HG03097 (cell line): Measurements from ENCODE around the gene SLC41A3.
"Not testable (repeated sequence)": the region's sequence is repeated elsewhere in the genome, so short reads cannot be mapped to it uniquely, and the experiment has no call there.

ENCODE experiments used
- ATAC-seq: cut with Tn5 transposase; IDR thresholded peaks from one replicate; pipeline ENCODE4 v1.9.1; 2021; ENCODE audit not compliant: unreplicated experiment, low FRiP score

SLC41A3 gene

DNA sequence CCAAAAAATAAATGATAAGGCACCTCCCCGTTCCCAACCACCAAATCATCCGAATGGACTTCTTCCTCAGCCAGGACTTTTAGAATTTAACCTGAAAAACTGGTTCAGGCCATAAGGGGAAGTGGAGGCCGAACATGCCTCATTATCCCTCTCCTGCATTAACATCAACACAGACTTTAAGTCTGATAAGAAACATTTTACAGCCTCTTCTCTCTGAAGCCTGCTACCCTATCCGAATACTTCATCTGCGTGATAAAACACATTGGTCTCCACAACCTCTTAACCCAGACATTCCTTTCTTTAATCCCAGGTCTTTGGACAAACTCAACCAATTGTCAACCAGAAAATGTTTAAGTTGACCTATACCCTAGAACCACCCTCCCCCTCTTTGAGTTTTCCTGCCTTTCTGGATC is 850 bp upstream of the SLC41A3 start:
- no peak for ATAC-seq

DNA sequence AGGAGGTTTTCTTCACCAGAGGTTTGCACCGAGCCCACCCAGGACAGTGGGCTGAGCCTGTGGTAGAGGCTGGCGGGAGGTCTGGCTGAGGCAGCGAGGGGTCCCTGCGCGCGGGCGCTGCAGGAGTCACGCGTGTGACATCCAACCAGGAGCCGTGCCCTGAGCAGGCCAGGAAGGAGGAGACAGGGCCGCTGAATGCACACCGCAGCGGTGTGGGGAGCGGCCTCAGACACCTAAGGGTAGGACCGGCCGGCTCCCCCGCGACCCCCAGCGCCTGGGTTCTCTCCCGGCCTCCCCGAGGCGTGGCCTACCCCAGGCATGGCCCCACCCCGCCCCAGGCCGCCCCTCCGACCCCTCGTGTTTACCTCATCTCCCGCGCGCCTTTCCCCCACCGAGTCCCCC is 412 bp downstream of the SLC41A3 start:
- ATAC-seq, result peak; percentile 36

DNA sequence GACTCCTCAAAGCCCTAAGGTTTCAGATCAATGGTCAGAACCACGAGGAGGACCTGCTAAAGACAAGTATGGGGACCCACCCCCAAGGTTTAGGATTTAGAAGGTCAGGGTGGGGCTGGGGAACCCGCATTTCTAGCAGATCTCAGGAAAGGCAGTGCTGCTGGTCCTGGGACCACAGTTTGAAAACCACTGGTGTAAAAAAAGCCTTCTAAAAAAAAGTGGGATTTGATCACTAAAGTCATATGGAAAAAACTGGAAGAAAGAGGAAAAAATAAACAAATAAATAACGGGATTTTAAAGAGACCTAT is 832 bp downstream of the SLC41A3 start:
- ATAC-seq, result no peak

DNA sequence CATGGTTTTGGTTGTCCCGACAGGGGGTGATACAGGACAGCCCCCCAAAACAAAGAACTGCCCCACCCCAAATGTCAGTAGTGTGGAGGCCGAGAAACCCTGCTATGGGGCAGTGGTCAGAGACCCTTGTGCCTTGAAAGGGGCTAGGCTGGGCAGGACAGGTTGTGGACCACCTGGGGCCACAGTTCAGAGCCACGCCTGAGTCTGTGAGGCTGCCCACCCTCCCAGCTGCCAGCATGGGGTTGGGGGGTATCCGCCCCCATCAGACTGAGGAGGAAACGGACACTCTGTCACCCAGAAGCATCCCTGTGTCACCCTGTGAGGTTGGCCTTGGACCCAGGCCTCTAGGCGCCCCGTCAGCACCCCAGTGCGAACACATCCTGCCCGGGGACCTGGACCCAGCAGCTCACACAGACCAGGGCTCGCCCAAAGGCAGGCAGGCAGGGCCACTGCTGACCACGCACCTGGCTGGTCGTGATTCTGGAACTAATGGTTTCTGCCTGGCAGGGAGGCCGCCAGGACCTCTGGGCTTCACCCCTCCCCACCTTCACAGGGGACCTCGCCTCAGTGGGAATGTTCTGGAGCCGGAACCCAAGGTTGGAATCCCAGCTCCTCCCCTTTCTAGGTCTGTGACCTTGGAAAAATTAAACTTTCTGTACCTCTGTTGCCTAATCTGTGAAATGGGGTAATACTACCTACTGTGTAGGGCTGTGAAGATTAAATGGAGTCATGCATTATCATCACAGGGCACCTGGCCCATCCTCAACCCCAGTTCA is 1.4 kb downstream of the SLC41A3 start:
- ATAC-seq, result no peak

DNA sequence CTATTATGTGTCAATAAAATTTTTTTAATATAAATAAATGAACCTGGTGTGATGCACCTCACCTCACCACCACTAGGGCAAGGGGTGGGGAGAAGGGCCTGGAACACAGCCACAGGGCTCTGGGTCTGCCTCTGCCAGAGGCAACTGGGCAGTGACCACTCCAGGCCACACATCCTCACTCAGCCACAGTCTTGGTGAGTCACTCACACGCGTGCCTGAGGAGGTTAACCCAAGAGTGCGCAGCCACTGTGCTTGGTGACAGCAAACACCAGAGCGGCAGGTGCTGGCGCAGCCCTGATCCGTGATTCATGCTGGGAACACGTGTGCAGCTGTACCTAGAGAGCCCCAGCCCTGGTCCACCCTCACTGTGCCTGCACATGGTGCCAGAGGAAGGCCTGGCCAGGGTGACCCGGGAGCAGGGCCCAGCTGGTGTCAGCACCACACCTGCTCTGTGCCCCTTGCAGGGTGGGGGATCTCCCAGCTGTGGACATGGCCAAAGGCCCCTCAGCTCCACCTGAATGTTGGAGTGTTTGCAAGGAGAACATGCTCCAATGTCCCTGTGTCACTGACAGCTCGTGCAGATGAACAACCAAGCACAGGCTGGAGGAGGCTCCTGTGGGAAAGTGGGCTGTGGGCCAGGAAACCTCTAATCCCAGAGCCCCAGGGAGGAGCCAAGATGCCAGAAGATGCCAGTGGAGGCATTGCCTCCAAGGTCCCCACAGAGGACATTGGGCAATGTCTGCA is 2.1 kb downstream of the SLC41A3 start:
- ATAC-seq, result no peak

DNA sequence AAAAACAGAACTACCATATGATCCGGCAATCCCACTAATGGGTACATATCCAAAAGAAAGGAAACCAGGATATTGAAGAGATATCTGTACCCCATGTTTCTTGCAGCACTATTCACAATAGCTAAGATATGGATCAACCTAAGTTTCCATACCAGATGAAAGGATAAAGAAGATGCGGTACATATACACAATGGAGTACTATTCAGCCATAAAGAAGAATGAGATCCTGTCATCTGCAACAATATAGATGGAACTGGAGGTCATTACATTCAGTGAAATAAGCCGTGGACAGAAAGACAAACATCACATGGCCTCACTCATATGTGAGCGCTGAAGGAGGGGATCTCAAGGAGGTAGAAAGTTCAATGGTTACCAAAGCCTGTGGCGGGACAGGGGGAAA is 3.0 kb downstream of the SLC41A3 start:
- no peak for ATAC-seq

DNA sequence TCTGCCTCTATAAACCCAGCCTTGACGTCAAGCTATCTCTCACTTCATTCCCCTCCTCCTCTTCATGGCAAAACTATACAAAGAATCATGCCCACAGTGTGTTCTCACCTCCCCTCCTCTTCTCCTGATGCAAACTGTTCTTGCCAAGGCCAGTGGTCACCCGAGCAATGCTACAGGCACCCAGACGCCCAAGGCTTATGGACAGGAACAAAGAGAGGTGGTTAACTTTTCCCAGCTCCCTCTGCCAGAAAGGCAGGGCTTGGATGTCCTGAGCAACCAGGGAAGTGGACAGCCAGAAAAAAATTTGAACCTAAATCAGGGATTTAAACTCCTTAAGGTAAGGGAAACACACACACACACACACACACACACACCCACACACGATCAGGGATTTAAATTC is 5.1 kb downstream of the SLC41A3 start:
- no peak for ATAC-seq

DNA sequence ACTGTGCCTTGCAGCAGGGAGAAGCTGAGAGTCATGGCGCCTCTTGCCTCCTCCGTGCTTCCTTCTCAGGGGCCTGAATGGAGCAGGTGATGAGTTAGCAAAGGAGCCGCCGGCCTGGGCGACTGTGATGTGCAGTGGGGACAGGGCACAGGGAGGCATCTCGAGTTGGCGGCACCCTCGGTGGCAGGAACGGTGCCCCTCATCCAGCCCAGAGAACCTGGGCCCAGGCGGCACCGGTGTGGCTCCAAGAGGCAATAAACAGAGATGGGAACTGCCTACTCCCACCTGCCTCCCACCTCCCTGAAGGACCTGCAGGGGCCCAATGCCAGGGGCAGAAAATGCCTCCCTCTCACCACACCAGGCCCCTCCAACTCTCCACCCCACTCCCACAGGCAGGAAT is 6.2 kb downstream of the SLC41A3 start:
- no peak for ATAC-seq

DNA sequence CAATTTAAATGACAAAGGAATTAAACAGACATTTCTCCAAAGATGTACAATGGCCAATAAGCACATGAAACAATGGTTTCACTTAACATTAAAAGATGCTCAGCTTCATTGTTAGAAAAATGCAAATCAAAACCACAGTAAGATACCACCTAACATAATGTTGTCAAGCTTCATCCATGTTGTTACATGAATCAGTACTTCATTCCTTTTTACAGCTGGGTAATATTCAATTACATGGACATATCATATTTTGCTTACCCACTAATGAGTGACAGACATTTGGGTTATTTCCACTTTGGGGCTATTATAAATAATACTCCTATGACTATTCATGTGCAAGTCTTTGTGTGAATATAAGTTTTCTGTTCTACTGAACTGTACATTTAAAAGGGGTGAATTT is 7.8 kb downstream of the SLC41A3 start:
- no peak for ATAC-seq

DNA sequence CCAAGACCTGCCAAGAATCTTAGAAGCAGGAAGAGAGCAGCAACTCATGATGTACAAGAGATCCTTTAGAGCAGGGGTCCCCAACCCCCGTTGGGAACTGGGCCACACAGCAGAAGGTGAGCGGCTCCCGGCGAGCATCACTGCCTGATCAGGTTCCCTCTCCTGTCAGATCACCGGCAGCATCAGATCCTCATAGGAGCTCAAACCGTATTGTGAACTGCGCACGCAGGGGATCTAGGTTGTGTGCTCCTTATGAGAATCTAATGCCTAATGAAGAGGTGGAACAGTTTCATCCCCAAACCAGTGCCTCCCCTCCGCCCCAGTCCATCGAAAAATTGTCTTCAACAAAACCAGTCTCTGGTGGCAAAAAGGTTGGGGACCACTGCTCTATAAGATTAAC is 13.8 kb downstream of the SLC41A3 start:
- ATAC-seq, result no peak

DNA sequence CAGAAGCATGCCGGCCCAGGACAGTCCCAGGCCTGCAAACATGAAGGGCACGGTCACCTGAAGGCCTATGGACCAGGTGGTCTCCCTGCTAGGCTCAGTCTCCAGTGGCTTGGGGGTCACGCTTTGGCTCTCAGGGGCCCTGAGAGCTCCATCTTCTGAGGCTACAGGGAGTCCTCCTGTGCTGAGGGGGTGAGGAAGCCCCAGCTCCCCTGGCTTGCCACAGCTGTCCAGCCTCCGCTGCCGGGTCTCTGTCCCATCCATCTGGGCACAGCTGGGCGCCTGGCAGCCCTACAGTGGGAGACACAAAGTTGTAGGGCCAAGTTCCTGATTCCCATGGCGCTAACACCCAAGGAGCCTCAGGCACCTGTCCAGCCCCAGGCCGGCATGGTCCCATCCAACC is 16.0 kb downstream of the SLC41A3 start:
- ATAC-seq, result no peak

DNA sequence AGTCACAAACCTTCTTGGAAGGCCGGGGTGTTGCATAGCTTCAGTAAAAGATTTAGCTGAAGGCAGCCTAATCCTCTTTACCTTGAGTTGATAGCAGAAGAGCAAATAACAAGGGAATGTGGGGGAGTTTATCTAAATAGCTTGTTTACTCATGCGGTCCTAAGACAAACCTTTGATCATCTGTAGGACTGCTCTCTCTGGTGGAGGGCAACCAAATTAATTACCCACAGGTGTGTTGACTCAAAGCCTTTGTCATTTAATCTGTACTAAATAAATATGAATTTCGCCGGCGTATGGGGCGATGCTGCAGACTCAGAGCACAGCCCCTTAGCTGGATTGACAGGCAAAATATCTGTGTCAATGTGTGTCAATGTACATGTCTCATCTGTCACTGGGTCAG is 17.2 kb downstream of the SLC41A3 start:
- ATAC-seq, result not testable (repeated sequence)

DNA sequence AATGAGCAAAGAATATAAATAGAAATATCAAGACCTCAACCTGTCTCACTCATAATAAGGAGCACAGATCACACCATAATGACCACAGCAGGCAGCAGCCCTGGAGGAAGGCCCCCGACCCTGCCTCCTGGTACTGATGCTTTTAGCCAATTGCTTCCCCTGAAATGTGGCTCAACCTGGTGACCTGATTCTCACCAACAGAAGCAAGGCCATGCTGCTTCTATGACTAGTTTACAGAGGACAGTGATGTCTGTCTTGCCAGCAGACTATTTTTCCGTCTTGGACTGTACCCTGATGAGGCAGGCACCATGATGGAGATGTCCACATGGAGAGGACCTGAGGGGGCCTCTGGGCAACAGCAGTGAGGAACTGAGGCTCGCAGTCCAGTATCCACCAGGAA is 18.0 kb downstream of the SLC41A3 start:
- no peak for ATAC-seq

DNA sequence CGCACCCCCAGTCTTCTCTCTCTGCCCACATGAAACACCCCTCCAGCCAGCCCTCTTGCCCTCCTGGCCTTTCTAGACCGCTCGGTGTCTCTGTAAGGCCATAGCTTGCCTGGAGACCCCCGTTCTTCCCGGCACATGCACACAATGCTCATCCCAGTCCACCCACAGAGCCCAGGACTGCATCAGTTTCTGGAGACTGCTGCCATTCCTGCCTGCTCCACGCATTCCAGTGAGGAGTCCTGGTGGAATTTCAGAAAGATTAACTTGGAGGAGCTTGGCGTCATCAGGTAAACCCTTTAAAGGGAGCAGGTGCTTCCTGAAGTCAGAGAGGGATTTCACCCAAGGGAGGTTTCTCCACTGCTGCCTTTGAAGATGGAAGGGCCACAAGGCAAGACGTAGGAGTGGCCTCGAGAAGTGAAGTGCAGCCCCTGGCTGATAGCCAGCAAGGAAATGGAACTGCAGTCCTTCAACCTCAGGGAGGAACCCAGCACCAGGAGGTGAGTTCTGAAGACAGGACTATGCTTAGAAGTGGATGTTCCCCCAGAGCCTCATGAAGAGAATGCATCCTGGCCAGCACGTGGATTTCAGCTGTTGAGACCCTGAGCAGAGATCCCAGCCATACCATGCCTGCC is 19.2 kb downstream of the SLC41A3 start:
- no peak for ATAC-seq

DNA sequence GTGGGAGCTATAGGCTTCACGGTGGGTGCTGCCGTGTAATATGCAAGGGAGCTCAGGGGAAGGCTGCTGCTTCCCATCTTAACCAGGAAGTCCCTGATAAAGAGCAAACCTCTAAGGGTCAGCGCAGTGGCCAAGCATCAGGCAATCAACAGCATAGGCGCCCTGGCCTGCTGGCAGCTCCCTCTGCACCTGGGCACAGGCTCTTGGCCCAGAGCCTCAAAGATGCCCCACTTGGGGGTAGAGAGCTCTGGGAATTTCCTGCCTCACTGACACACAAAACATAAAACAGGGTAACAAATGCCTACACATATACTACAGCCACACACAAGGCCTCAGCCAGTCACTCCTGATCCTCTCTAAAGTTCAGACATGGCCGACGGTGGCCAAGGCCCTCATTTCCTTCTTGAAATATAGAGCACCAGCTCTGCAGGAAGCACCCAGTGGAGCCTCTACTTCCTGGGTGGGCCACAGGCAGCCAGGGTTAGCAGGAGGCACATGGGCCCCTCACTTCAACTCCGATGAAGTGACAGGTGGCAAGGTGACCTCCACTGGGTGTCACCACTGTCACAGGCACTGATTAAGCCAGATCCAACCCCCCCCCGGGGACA is 20.5 kb downstream of the SLC41A3 start:
- ATAC-seq, result no peak

DNA sequence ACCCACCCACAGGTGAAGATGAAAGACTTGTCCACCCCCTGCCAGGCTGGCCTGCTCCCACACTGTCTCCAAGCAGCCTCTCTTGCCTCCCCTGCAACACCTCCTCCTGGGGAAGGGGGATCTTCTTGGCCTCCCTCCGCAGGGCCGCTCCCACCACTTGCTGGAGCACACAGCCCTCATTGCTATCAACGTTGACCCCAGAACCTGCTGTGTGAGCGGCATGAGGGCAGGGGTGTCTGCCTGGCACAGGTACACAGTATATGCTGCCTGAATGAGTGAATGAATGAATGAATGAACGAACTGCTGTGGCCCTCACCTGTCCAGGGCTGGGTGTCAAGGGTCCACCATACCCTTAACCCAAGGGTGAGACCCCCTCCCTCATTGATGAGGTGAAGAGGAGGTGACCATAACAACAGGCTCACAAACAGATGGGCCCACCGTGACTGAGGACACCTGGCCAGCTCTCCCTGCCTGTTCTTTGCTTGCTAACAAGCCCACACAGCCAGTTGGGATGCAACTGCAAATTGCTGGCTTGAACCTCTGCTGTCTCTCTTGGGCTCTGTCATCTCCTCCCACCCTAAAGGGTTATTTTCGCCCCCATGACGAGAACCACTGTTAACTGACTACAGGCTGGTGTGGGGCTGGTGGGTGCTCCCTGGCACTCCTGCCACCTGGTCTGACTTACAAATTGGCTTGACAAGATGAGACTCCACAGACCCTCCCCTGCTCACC is 22.5 kb downstream of the SLC41A3 start:
- ATAC-seq, result no peak

DNA sequence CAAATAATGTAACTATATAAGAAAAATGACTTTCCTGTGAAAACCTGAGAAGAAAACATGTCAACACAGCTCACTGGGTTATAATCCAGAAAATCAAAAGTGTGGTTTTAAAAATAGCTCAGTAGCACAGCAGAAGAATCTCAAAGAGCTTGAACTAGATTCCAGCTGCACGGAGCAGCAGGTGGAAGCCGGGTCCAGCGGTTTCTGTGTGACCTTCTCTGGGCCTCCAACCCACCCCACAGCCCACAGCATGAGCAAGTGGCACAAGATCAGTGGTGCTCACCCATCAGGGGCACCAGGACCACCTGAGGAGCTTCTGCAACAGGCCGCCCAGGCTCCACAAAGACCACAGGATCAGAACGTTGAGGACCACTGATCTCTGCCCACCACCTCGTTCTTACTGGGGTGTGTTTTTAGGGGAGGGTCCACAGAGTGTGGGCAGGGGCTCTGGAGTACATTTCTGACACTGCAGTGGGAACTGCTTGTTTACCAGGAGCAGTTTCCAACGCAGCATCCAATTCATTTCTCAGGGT is 23.2 kb downstream of the SLC41A3 start:
- no peak for ATAC-seq

DNA sequence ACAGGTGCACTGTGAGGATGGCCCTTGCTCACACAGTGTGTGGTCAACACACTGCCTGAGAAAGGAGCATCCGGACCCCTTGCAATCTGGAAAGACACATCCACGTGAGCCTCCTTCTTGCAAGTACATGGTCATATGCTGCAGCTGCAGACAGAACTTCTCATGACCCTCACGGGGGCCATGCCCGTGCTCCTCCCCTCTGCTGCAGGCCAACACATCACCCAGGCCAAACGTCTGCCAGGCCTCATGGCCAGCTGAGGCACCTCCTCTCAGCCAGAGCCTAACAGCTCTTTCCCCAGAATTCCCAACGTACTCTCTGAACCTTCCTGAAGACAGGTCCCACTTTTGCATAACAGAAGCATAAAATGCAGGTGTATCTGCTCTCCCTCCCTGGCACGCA is 25.3 kb downstream of the SLC41A3 start:
- ATAC-seq, result no peak

DNA sequence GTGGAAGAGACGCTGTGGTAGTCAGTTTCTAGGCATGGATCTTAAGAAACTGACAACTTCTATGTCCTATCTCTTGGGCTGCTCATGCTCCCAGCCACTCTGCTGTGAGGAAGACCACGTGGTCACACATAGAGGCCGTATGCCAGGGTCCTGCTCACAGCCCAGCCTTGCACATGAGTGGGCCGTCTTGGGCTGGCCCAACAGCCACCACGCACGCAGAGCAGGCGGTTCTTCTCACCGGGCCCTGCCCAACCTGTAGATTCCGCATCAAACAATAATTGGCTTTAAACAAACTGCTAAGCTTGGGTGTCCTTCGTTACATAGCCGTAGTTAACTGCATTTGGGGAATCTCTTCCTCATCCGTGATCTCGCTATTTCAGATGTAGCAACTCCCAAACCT is 26.0 kb downstream of the SLC41A3 start:
- no peak for ATAC-seq

DNA sequence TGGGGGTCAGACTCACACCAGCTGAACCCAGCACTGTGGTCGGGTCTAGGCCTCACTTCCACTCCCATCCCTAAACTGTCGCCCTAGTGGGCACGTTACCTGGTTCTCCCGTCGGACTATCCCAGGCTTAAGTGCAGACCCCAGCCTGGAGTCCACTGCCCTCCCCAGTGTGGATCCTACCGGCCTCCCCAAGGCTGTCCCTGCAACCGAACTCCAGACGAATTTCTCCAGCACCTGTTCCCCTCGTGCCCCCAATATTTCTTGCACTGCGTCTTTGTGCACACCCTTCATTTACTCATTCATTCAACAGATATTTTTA is 26.5 kb downstream of the SLC41A3 start:
- no peak for ATAC-seq
